DMS79 treated with DMSO at 0.1 percent for 48 hours (cell line): ENCODE measurements around the gene SBNO2.

Experiments used
- DNase-seq: peaks from one replicate; lab custom pipeline; 2025; lab: John Stamatoyannopoulos, UW

Gene SBNO2

DNA sequence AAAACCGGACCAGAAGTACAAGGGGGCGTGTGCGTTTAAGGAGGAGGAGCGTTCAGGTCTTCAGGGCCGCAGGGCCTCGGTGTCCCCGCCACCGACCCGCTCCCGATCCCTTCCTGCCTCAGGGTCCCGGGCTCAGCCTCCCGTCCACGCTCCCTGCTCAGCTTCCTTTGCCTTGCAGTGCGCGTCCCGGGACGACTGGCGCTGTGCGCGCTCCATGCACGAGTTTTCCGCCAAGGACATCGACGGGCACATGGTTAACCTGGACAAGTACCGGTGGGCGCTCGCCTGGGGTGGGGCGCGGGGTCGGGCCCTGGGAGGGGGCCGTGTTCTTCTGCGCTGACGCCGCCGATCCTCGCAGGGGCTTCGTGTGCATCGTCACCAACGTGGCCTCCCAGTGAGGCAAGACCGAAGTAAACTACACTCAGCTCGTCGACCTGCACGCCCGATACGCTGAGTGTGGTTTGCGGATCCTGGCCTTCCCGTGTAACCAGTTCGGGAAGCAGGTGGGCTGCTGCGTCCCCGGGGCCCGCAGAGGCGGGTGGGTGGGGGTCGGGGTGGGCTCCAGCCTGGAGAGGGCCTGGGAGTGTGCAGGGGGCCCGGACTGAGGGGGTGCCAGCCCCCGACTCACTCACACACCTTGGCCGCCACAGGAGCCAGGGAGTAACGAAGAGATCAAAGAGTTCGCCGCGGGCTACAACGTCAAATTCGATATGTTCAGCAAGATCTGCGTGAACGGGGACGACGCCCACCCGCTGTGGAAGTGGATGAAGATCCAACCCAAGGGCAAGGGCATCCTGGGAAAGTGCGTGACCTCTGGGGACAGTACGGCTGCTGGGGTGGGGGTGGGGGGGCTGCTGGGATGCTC is 68.8 kb downstream of the SBNO2 start:
- peak; percentile 31 for DNase-seq

DNA sequence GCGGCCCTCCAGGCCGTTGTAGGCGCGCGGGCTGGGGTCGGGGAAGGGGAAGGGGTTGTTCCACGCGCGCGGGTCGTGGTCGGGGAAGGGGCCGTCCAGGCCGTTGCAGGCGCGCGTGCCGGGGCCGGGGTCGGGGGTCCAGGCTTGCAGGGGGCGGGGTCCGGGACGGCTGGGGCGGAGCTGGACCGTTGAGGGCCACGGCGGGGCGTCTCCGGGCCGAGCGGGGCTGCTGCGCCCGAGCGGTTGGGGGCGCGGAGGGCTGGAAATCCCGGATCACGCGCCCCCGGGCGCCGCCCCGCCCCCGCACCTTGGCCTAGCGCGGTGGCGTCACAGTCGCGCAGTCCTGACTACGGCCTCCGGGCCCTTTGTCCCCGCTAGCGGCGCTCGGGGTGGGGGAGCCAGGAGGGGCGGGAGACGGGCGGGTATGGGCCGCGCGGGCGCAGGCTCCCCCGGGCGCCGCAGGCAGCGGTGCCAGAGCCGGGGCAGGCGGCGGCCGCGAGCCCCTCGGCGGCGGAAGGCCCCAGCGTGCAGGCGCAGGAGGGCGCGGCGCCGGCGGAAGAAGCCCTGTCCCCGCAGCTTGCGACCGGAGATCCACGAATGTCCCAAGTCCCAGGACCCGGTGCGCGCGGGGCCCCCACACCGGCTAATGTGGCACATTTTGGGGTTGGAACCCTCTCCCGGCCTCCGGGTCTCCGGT is 69.6 kb downstream of the SBNO2 start:
- peak; percentile 50 for DNase-seq

DNA sequence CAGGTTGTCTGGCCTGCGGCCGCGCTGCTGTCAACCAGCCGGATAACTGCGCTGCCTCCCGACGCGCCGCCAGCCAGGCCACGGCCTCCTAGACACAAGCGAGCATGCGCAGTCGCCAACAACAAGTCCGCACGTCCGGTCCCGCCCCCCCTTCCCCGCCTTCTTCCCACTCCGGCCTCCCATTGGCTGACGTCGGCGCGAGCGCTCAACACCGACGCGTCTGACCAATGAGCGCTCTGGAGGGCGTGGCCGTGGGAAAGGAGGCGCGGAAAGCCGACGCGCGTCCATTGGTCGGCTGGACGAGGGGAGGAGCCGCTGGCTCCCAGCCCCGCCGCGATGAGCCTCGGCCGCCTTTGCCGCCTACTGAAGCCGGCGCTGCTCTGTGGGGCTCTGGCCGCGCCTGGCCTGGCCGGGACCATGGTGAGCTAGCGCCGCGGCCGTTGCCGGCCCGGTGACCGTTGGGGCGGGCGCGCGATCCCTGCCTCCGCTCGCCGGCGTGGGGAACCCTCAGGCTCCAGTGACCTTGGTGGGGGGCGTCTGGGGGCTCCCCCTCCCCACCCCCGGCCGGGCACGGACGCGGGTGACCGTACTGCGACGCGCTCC is 70.3 kb downstream of the SBNO2 start, which contains the start of gene GPX4:
Gene GPX4, plus strand, starts transcription at position 287 of the 603 bp plus-strand sequence. Its CDS starts 50 bp downstream, at position 337.
- DNase-seq = peak; percentile 96

DNA sequence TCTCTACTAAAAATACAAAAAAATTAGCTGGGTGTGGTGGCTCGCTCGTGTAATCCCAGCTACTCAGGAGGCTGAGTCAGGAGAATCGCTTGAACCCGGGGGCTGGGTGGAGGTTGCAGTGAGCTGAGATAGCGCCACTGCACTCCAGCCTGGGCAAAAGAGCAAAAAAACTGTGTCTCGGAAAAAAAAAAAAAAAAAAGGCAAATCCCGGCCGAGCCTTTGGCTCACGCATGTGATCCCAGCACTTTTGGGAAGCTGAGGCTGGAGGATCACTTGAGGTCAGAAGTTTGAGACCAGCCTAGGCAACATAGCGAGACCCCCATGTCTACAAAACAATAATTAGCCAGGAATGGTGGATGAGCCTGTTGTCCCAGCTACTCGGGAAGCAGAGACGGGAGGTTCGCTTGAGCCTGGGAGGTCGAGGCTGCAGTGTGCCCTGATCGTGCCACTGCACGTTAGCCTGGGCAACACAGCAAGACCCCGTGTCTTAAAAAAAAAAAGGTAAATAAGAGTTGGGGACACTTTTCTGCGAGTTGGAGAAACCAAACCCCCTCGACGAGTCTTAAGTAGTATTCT is 70.8 kb downstream of the SBNO2 start:
- DNase-seq = no peak

DNA sequence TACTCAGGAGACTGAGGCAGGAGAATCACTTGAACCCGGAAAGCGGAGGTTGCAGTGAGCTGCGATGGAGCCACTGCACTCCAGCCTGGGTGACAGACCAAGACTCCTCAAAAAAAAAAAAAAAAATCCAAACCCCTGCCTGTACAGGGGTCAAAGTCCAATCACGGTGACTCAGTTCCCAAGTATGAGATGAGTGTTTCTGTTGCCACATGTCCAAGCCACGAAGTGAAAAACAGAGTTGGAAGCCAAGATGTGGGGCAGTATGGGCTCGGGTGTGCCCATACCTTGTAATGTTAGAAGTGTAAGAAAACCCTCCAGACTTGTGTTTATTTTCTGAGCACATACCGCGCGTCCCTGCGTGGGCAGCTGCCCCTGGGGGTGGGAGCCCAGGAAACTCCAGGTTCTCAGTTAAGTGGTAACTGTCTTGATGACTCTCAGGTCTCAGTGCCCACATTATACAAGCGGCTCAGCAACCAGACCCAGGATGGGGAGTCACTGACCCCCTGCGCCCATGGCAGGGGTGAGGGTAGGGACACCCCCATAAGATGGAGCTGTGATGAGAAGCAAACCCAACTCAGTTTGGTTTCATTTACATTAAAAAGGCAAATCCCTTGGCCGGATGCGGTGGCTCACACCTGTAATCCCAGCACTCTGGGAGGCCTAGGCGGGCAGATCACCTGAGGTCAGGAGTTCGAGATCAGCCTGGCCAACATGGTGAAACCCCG is 71.5 kb downstream of the SBNO2 start:
- no peak for DNase-seq

DNA sequence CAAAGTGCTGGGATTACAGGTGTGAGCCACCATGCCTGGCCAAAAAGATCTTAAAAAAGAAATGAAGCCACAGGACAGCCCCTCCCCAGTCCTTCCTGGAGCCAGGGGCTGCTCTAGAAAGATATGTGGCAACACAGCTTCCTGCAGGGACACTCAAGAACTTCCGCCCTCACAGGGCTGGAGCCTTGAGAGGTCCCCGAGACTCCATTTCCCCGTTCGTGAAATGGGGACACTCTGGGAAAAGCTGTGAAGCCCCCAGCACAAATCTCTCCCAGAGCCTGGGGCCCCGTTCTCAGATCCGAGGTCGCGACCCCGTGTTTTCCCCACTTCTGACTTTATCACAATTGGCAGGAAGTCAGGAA is 72.8 kb downstream of the SBNO2 start:
- DNase-seq = no peak

DNA sequence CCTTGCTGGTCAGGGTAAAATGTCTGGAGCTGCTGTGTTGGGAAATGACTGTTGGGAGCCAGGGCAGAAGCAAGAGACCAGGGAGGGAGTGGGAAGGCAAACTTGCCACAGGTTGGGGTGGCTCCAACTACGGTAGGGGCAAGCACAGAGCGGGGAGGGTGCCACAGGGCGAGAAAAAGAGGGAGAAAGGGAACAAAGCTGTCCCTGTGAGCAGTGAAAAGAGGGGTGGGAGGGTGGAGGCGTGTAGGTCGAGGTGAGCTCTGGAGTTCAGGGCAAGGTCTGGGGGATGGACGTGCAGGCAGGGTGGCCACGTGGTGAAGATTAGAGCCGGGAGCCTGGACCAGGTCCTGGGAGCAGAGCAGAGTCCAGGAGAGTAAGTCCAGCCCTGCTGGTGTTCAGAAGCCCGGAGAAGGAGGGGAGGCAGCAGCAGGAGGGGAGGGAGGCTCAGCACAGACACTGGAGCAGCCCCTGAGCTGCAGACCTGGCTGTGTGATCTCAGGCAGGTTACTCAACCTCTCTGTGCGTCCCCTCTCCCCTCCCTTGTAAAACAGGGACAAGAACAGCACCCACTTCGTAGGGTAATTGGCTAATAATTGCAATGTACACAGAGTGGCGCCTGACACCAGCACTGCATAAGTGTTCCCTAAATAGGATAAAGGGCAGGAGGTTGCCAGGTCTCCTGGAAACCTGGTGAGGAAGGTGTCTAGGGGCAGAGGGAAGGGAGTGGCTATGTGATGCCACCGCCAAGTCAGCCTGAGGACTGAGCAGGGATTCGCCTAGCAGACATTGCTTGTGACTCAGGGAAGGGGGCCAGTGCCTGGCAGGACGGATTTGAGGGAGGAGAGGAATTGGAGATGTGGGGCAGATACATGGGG is 75.7 kb downstream of the SBNO2 start:
- DNase-seq = no peak

DNA sequence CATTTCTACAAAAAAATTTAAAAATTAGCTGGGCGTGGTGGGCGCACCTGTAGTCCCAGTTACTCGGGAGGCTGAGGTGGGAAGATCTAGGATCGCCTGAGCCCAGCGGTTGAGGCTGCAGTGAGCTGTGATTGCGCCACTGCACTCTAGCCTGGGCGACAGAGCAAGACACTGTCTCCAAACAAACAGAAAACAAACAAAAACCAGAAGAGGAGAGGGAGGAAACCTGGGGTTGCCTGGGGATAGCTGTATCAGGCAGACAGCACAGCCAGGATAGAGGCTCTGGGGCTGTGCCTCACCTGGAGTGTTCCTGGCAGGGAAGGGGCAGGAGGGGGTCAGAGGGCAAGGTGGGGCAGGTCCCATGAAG is 76.3 kb downstream of the SBNO2 start:
- DNase-seq = no peak

DNA sequence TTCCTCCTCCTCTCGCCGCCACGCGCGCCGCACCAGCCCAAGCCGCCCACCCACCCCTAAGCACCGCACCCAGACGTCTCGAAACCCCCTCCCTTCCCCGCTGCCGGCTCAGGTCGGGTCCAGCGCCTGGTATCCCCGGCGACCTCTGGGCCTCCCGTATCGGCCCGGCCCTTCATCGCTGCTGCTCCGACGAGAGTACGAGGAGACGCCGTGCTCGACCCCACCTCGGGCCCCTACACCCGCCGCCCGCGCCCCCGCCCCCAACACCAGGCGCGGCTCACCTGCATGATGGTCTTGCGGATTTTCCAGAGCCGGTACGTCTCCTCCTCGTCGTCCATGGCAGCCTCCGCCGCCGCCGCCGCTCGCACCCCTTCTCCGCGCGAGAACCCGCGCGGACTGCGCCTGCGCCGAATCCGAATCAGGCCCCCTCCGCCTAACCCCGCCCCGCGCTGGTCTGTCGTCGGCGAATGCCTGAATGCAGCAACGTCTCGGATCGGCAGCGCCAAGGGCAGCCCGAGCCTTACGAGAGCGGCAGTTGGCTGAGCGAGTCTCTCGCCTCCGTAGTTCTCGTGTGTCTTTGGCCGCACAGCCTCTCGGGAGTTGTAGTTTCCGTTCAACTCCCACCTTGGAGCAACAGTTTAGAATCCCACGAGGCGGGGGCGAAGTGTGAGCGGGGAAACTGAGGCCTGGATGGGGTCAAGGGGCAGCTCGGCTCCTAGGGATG is 78.9 kb downstream of the SBNO2 start, which contains the start of gene POLR2E:
Gene POLR2E, minus strand, starts transcription at position 398 of the 724 bp plus-strand sequence. Its CDS starts 60 bp downstream, at position 338.
- DNase-seq = peak; percentile 95

DNA sequence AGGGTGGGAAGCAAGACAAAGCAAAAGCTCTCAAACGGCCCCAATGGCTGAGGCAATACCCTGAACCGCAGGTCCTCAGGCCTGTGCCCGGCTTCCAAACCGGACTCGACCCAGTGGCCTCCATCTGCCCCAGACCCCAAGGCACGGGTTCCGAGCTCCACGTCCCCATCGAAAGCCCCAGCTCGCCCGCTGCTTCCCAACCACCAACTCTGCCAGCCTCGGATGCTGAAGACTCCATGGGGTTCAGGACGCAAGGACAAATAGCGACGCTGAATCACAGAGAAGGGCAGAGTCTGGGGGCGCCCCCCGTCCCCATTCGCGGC is 79.5 kb downstream of the SBNO2 start:
- no peak for DNase-seq

DNA sequence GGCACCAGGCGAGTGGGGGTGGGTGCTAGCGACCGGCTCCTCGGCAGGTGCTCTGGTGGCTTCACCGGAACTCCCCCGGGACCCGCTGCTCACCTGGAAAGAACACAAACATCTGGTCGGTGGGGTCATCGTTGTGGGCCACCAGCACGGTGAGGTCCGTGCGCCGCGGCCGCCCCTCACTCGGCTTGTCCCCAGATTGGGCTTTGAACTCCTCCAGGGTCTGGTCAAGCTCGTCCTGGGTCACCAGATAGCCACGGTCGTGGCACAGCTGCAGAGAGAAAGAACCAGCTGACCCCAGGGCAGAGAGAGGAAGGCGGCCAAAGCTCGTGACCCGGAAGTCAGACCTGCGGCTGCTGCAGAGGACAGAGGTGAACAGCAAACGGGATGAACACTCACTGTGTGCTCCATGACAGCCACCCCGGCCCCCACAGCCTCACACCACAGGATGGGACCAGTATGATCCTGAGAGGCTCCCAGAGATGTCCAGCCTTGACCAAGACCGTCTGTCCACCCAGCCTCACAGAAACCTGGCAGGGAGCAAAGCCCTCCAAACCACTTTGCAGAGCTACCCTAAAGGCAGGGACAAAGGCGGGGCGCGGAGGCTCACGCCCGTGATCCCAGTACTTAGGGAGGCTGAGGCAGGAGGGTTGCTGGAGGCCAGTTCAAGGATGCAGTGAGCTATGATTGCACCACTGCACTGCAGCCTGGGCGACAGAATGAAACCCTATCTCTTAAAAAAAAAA is 80.1 kb downstream of the SBNO2 start:
- DNase-seq = no peak

DNA sequence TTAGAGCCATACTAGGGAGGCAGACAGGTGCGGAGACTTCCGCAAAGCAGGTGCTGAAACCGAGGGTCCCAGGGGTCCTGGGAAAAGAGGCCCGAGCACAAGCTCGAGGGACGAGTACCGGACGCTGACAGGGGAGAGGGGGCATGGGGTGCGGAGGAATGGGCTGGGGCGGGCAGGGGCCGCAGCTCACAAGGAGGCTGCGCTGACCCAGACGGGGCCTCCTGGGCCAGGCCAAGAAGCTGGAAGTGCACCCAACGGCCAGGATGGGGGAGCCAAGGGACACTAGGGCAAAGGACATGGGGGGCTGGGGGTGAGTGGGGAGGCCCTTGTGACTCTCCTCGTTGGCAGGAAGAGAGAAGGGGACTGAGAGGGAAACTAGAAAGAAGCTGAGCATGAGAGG is 80.7 kb downstream of the SBNO2 start:
- DNase-seq = no peak

DNA sequence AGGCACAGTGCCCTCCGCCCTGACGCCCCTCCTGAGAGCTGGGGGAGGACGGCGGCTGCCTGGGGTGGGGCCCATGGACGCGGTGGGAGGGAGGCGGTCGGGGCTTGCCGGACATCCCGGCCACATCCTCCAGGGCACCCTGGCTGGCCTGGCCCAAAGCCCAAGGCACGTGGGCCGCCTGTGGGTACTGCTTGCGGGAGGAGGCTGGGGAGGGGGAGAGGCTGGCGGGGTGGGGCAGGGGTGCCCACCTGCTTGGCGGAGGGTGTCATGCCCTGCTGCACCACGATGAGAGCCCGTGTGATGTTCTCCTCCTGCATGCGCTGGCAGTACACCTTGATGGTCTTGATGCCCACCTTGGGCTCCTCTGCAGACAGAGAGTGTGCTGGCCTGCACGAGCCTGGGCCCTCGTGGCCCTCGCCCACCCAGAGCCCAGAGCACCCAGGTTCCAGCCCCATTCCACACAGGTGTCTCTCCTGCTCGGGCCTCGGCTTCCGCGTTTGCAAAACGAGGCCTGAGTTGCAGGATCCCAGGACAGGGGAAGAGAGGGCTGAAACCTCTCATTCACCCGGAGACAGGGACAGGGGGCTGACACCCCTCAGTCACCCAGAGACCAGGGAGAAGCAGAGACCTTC is 82.4 kb downstream of the SBNO2 start:
- no peak for DNase-seq

DNA sequence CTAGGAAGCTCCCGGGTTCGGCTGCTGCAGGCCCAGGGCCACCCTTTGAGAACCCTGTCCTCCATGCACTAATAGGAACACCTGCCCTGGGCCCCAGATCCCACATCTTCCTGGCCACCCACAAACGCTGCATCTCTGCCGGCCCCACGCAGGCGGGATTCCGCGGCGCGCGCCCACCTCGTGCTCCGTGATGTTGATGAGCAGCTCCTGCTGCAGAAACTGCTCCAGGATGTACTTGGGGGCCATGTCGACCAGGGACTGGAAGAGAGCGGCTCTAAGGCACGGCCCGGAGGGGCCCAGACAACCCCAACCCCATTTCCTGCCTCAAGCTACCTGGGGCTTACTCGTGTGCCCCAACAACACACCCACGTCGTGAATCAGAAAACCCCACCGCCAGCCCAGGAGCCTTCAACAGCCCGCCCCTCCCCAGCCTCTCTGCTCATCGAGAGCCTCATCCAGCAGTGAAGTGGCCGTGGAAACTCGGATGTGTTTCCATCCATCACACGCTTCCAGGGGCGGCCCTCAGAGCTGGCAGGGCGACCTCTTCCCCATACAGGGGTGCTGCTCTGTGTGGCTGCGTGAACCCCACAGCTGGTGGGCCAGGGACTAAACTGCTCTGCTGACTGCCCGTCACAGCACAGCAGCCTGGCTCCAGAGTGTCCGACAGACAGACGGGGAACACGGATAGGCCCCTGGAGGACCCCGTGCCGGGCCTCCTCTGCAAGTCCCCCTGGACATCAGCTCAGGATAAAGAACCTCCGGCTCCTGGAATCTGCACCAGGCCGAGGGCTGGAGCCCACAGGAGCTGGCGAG is 83.1 kb downstream of the SBNO2 start:
- no peak for DNase-seq

DNA sequence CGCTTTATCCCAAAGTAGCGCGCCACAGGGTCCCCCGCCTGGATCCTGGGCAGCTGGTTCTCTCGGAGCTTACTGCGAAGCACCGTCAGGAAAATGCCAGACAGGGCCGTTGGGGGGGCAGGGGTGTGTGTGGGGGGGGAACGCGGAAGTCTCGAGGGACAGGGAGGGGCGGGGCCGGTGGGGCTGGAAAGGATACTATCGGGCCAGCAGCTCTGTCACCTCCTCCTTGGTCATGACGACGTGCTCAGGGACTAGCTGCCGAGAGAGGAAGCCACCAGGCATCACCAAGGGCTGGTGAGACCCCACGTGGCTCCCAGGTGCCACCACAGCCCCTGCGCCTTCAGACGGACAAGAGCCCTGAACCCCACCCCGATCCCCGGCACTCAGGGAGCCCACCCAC is 84.2 kb downstream of the SBNO2 start:
- no peak for DNase-seq

DNA sequence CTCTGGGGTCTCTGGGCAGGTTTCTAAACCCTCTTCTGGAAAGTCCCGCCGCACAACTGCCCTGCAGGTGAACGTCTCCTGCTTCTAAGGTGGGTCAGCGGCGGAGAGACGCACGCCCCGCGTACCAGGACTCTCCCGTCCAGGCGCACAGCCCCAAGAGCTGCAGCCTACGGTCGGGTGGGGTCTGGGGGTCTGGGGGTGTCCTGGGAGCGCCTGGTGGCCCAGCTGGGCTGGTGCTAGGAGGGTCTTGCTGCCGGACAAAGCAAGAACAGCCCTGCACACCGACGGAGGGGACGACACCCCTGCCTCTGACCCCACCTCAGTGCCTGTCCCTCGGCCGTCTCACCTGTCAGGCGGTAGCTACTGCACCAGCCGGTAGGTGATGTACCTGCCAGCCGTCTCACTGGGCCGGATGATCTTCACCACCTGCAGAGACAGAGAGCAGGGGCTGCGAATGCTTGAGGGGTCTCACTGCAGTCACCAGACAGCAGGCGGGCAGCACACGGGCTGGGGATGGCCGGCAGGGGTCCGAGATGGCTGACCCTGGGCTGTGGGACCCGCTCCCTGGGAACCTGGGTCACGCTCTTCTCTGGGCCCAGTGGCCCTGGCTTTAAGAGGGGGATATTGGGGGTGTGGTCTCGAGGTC is 84.8 kb downstream of the SBNO2 start:
- DNase-seq = no peak

DNA sequence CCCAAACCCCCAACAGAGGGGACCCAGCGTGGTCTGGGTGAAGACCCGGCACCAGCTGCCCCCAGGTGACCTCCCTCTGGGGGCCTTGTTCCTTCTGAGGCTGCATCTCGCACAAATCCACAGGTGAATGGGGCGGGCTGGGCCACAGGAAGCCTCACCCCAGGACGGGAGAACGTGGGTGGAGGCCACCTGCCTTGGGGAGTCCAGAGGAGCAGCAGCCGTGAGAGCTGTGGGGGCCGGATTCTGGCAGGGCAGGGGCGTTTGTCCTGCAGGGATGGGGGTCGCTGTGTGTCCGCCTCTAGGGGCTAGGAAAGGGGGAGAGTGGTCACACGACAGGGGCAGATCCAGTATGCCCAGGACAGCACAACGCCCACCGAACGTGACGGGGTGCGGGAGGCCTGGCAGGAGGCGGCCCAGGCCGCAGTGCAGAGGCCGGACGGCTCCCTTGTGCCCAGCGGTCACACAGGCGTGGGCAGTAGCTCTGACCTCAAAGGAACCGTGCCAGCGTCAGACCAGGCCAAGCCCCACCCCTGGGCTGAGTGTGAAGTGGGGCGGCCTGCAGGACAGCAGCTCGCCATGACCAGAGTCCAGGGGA is 85.6 kb downstream of the SBNO2 start:
- DNase-seq = no peak
